Mammary epithelial cell (primary cell): ENCODE results near the gene KRTAP5-10.
A peak's percentile ranks its signal among the peaks of the same experiment; 100 is the strongest.

Experiments used
- EZH2 ChIP-seq: IDR thresholded peaks from 2 replicates; pipeline ENCODE4 v1.6.1; 2012; ENCODE audit warnings: low read length, inconsistent platforms, borderline replicate concordance
- TF ChIP-seq, protein P1 (sequence below), 2 donors: IDR thresholded peaks in 1 of 2; conservative IDR thresholded peaks in 1 of 2; 2 replicates each; pipeline ENCODE4 v1.5.1; 2011 to 2012; ENCODE audit warnings: inconsistent platforms in 2 of 2, low read length in 2 of 2, mild to moderate bottlenecking in 2 of 2, control low read depth in 1 of 2, low read depth in 1 of 2; ENCODE audit not compliant: insufficient read depth in 1 of 2; ENCODE audit errors: extremely low read depth in 1 of 2

DNA sequence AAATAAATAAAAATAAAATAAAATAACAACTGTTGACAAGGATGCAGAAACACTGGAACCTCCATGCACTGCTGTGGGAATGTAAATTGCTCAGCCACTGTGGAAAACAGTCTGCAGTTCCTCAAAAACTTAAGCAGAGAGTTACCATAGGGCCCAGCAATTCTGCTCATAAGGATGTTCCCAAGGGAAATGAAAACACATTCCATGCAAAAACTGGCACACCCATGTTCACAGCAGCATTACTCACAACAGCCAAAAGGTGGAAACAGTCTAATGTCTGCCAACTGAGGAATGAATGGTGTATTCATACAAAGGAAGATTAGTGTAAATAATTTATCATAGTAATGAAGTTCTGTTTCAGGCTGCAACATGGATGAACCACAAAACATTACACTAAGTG, 3.2 kb upstream of the KRTAP5-10 start:
- TF ChIP-seq, protein P1, sequence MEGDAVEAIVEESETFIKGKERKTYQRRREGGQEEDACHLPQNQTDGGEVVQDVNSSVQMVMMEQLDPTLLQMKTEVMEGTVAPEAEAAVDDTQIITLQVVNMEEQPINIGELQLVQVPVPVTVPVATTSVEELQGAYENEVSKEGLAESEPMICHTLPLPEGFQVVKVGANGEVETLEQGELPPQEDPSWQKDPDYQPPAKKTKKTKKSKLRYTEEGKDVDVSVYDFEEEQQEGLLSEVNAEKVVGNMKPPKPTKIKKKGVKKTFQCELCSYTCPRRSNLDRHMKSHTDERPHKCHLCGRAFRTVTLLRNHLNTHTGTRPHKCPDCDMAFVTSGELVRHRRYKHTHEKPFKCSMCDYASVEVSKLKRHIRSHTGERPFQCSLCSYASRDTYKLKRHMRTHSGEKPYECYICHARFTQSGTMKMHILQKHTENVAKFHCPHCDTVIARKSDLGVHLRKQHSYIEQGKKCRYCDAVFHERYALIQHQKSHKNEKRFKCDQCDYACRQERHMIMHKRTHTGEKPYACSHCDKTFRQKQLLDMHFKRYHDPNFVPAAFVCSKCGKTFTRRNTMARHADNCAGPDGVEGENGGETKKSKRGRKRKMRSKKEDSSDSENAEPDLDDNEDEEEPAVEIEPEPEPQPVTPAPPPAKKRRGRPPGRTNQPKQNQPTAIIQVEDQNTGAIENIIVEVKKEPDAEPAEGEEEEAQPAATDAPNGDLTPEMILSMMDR (conservative IDR thresholded peaks at IDR 0.05 in 1 of 2, IDR thresholded peaks at IDR 0.05 in 1 of 2; ENCODE audit: extremely low read depth in 1 of 2, insufficient read depth in 1 of 2, low read depth in 1 of 2, low read length in 2 of 2): peak in 1 of 2 donors; percentile 2
- no peak for TF ChIP-seq EZH2
